ENCODE results near the gene AKAP17A.
"Not testable (repeated sequence)": the region's sequence is repeated elsewhere in the genome, so short reads cannot be mapped to it uniquely, and the experiment has no call there.

The AKAP17A gene

DNA sequence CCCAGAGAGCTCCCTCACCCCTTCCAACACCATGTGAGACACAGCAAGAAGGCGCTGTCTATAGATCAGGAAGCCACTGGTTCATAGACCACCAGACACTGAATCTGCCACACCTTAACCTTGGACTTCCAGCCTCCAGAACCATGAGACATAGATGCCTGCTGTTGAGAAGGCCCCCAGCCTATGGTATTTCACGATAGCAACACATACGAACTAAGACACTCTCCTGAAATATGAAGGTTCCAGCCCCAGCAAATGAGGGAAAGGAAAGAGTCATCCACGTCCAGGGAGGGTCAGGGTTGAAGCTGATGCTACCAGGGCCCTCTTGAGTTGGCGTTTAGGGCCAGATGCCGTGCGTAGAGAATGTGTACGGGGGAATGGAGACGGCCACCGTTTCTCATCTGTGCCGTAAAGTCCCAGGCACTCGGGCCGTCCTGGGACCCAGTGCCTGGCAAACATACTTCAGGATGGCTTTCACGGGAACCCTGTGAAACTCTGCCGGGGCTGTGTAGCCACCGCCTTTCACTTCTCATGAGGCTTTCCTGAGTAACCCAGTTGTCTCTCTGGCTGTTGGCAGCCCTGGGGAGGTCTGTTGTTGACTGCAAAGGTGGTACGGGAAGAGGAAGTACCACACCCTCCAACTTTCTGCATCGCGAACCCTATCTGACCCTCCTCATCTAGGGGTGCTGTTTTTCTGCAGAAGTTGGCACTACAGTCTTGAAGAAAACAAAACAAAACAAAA, 36.8 kb upstream of the AKAP17A start:
- H3K4me1 ChIP-seq (ENCODE audit: insufficient read depth, insufficient read length), result no peaks in the 10 kb centered on the region
- no peak overlapping the region for H3K9ac ChIP-seq (ENCODE audit: insufficient read length, low read depth)
- TF ChIP-seq SUZ12 (IDR thresholded peaks at IDR 0.05; ENCODE audit: extremely low read depth, insufficient read depth, insufficient read length) (no peak), YY1 (IDR thresholded peaks at IDR 0.05; ENCODE audit: insufficient read depth, insufficient read length) (no peak), ZNF274 (IDR thresholded peaks at IDR 0.05; ENCODE audit: low read depth, low read length) (no peak)
- no peaks in the 10 kb centered on the region for H3K27me3 ChIP-seq (ENCODE audit: insufficient read depth, insufficient read length)
- peaks cover 4% of the 10 kb centered on the region; the same call in 1 of the 2 replicates for H3K9me3 ChIP-seq (ENCODE audit: insufficient read depth, low read length)
- no peak overlapping the region for H3K4me3 ChIP-seq (ENCODE audit: insufficient read length, low read depth)
- no peak for DNase-seq (ENCODE audit: low read depth, low spot score)
- no peaks in the 10 kb centered on the region for H3K36me3 ChIP-seq (ENCODE audit: insufficient read depth, insufficient read length, low read length)

DNA sequence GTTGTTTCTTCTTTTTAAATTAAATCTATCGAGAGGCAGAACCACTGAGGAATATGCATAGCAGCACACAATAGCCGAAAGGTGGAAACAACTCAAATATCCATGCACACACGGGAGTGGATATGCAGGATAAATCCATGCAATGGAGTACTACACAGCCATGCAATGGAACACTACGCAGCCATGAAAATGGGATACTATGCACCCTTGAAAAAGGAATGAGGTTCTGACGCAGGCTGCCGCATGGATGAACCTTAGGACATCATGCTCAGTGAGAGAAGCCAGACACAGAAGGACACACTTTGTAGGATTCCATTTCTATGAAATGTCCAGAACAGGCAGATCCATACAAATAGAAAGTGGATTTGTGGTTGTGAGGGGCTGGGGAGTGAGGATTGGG, 36.0 kb upstream of the AKAP17A start:
- Histone ChIP-seq H3K36me3 (ENCODE audit: insufficient read depth, insufficient read length, low read length) (no peaks in the 10 kb centered on the region), H3K9ac (ENCODE audit: insufficient read length, low read depth) (no peak overlapping the region), H3K27me3 (ENCODE audit: insufficient read depth, insufficient read length) (no peaks in the 10 kb centered on the region), H3K4me1 (ENCODE audit: insufficient read depth, insufficient read length) (no peaks in the 10 kb centered on the region), H3K4me3 (ENCODE audit: insufficient read length, low read depth) (no peak overlapping the region), H3K9me3 (ENCODE audit: insufficient read depth, low read length) (peaks cover 4% of the 10 kb centered on the region; the same call in 1 of the 2 replicates)
- no peak for DNase-seq (ENCODE audit: low read depth, low spot score)
- TF ChIP-seq YY1 (IDR thresholded peaks at IDR 0.05; ENCODE audit: insufficient read depth, insufficient read length) (no peak), ZNF274 (IDR thresholded peaks at IDR 0.05; ENCODE audit: low read depth, low read length) (no peak), SUZ12 (IDR thresholded peaks at IDR 0.05; ENCODE audit: extremely low read depth, insufficient read depth, insufficient read length) (no peak)

DNA sequence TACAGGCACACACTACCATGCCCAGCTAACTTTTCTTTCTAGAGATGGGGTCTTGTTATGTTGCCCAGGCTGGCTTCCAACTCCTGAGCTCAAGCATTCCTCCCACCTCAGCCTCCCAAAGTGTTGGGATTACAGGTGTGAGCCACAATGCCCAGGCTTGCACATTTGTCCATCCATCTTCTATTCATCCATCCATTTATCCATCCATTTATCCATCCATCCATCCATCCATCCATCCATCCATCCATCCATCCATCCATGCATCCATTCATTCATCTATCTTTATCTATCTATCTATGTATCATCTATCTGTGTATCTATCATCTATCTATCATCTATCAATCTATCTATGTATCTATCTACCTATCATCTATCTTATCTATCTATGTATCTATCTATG, 34.0 kb upstream of the AKAP17A start:
- not testable (repeated sequence) for H3K36me3 ChIP-seq (ENCODE audit: insufficient read depth, insufficient read length, low read length); H3K9me3 ChIP-seq (ENCODE audit: insufficient read depth, low read length); H3K4me1 ChIP-seq (ENCODE audit: insufficient read depth, insufficient read length); H3K4me3 ChIP-seq (ENCODE audit: insufficient read length, low read depth); H3K9ac ChIP-seq (ENCODE audit: insufficient read length, low read depth); DNase-seq (ENCODE audit: low read depth, low spot score); H3K27me3 ChIP-seq (ENCODE audit: insufficient read depth, insufficient read length)

DNA sequence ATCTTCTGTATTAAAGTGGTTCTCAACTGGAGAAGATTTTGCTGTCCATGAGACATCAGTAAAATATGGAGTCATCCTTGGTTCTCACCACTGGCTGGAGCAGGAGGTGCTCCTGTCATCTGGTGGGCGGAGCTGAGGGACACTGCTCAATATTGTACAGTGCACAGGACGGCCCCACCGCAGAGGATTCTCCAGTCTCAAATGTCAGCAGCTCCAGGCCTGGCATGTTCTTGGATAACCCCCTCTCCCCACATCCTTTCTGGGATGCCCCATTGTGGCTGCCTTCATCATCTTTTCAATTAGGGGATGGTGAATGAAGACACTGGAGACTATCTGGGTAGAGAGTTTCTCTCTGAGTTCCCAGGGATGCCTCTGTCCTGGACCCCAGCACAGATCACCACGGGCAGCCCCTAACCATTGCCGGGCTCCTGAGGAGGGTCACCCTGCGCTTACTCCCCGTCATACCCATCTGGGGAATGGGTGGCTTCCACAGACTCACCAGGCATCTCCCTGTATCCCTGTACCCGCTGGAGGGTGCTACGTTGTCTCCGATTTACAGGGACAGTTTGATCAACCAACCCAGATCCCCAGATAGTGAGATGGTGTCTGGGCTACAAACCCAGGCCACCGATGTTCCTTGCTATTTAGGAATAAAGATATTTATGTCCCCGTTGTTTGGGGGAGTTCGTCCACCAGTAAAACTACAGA, 32.5 kb upstream of the AKAP17A start:
- no peak overlapping the region for H3K4me3 ChIP-seq (ENCODE audit: insufficient read length, low read depth)

DNA sequence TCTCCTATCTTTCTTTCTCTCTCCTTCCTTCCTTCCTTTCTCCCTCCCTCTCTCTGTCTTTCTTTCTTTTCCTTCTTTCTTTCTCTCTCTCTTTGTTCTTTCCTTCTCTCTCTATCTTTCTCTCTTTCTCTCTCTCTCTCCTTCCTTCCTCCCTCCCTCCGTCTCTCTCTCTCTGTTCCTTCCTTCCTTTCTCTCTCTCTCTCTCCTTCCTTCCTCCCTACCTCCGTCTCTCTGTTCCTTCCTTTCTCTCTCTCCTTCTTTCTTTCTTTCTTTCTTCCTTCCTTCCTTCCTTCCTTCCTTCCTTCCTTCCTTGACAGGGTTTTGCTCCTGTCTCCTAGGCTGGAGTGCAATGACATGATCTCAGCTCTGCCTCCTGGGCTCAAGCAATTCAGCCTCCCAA, 30.2 kb upstream of the AKAP17A start:
- TF ChIP-seq ZNF274 (IDR thresholded peaks at IDR 0.05; ENCODE audit: low read depth, low read length) (no peak), SUZ12 (IDR thresholded peaks at IDR 0.05; ENCODE audit: extremely low read depth, insufficient read depth, insufficient read length) (no peak), YY1 (IDR thresholded peaks at IDR 0.05; ENCODE audit: insufficient read depth, insufficient read length) (no peak)
- Histone ChIP-seq H3K9me3 (ENCODE audit: insufficient read depth, low read length) (no peaks in the 10 kb centered on the region), H3K4me3 (ENCODE audit: insufficient read length, low read depth) (no peak overlapping the region), H3K4me1 (ENCODE audit: insufficient read depth, insufficient read length) (no peaks in the 10 kb centered on the region), H3K36me3 (ENCODE audit: insufficient read depth, insufficient read length, low read length) (no peaks in the 10 kb centered on the region), H3K27me3 (ENCODE audit: insufficient read depth, insufficient read length) (no peaks in the 10 kb centered on the region), H3K9ac (ENCODE audit: insufficient read length, low read depth) (no peak overlapping the region)
- DNase-seq (ENCODE audit: low read depth, low spot score), result no peak

More for the DNA sequence above, 32.5 kb upstream of the AKAP17A start:
- Histone ChIP-seq H3K36me3 (ENCODE audit: insufficient read depth, insufficient read length, low read length) (no peaks in the 10 kb centered on the region), H3K9ac (ENCODE audit: insufficient read length, low read depth) (no peak overlapping the region), H3K4me1 (ENCODE audit: insufficient read depth, insufficient read length) (no peaks in the 10 kb centered on the region), H3K27me3 (ENCODE audit: insufficient read depth, insufficient read length) (no peaks in the 10 kb centered on the region), H3K9me3 (ENCODE audit: insufficient read depth, low read length) (peaks cover 4% of the 10 kb centered on the region; the same call in 1 of the 2 replicates)
- TF ChIP-seq SUZ12 (IDR thresholded peaks at IDR 0.05; ENCODE audit: extremely low read depth, insufficient read depth, insufficient read length) (no peak), ZNF274 (IDR thresholded peaks at IDR 0.05; ENCODE audit: low read depth, low read length) (no peak)
- DNase-seq (ENCODE audit: low read depth, low spot score), result no peak

DNA sequence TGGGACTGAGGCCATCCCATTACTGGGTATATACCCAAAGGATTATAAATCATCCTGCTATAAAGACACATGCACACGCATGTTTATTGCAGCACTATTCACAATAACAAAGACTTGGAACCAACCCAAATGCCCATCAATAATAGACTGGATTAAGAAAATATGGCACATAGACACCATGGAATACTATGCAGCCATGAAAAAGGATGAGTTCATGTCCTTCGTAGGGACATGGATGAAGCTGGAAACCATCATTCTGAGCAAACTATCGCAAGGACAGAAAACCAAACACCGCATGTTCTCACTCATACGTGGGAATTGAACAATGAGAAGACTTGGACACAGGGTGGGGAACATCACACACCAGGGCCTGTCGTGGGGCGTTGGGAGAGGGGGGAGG, 27.3 kb upstream of the AKAP17A start:
- not testable (repeated sequence) for H3K4me3 ChIP-seq (ENCODE audit: insufficient read length, low read depth); H3K4me1 ChIP-seq (ENCODE audit: insufficient read depth, insufficient read length); H3K27me3 ChIP-seq (ENCODE audit: insufficient read depth, insufficient read length); DNase-seq (ENCODE audit: low read depth, low spot score); H3K9ac ChIP-seq (ENCODE audit: insufficient read length, low read depth); H3K36me3 ChIP-seq (ENCODE audit: insufficient read depth, insufficient read length, low read length); H3K9me3 ChIP-seq (ENCODE audit: insufficient read depth, low read length)

DNA sequence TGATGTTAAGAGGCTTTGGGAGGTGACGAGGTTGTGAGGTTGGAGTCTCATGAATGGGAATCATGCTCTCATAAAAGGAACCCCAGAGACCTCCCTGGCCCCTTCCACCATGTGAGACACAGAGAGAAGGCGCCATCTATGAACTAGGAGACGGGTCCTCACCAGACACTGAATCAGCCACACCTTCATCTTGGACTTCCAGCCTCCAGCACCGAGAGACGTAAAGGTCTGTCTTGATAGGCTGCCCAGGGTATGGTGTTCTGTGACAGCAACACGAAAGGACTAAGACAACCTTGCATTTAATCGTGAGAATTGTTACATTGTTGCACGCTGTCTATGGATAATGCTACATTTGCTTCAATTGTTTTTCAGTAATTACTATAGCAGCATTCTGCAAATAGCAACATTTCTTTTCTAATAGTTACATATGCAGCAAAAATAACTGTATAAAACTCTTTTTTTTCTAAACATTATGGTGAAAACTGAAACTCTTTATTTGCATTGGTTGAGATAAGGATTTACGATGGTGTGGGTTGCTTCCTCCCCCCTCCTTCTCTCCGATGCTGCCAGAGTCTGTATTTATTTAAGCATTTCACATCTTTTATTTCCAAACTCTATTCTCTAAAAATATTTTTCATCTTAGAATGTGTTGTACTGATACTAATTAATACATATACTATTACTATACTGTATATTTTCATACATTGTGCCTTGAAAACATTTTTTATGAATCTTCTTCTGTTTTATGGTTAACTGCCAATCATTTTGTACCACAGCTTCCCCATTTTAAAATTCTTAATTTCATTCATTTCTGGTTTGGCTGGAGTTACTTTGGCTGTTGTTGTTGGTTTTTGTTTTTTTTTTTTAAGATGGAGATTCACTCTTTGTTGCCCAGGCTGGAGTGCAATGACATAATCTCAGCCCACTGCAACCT, 26.4 kb upstream of the AKAP17A start:
- H3K36me3 ChIP-seq (ENCODE audit: insufficient read depth, insufficient read length, low read length), result no peaks in the 10 kb centered on the region
- TF ChIP-seq ZNF274 (IDR thresholded peaks at IDR 0.05; ENCODE audit: low read depth, low read length) (no peak), SUZ12 (IDR thresholded peaks at IDR 0.05; ENCODE audit: extremely low read depth, insufficient read depth, insufficient read length) (no peak), YY1 (IDR thresholded peaks at IDR 0.05; ENCODE audit: insufficient read depth, insufficient read length) (no peak)
- no peak for DNase-seq (ENCODE audit: low read depth, low spot score)
- no peak overlapping the region for H3K4me3 ChIP-seq (ENCODE audit: insufficient read length, low read depth)
- H3K4me1 ChIP-seq (ENCODE audit: insufficient read depth, insufficient read length), result no peaks in the 10 kb centered on the region
- no peak overlapping the region for H3K9ac ChIP-seq (ENCODE audit: insufficient read length, low read depth)
- H3K27me3 ChIP-seq (ENCODE audit: insufficient read depth, insufficient read length), result no peaks in the 10 kb centered on the region
- H3K9me3 ChIP-seq (ENCODE audit: insufficient read depth, low read length), result no peaks in the 10 kb centered on the region

DNA sequence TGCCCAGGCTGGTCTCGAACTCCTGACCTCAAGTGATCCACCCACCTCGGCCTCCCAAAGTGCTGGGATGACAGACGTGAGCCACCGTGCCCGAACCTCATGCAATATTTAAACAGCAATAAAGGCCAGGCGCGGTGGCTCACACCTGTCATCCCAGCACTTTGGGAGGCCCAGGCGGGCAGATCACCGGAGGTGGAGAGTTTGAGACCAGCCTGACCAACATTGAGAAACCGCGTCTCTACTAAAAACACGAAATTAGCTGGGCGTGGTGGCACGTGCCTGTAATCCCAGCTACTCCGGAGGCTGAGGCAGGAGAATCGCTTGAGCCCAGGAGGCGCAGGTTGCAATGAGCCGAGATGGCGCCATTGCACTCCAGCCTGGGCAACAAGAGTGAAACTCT, 17.2 kb upstream of the AKAP17A start:
- H3K9me3 ChIP-seq (ENCODE audit: insufficient read depth, low read length); H3K9ac ChIP-seq (ENCODE audit: insufficient read length, low read depth); H3K27me3 ChIP-seq (ENCODE audit: insufficient read depth, insufficient read length); H3K36me3 ChIP-seq (ENCODE audit: insufficient read depth, insufficient read length, low read length); H3K4me3 ChIP-seq (ENCODE audit: insufficient read length, low read depth); H3K4me1 ChIP-seq (ENCODE audit: insufficient read depth, insufficient read length); DNase-seq (ENCODE audit: low read depth, low spot score): not testable (repeated sequence)
